Measurements from ENCODE around the gene CLCN5.

CLCN5 gene

GRCh38 chrX:49951524-49952193 is 29.3 kb downstream of the CLCN5 start:
- peak; percentile 78 for ATAC-seq
- TF ChIP-seq TCF4 (CRISPR knock-in tag; IDR thresholded peaks at IDR 0.05; ENCODE audit: borderline replicate concordance) (peak; percentile 49), TOX (CRISPR knock-in tag; IDR thresholded peaks at IDR 0.05; ENCODE audit: borderline replicate concordance) (no peak), ZFP3 (CRISPR knock-in tag; IDR thresholded peaks at IDR 0.05) (no peak), BACH2 (CRISPR knock-in tag; IDR thresholded peaks at IDR 0.05; ENCODE audit: borderline replicate concordance) (no peak), ZC3H10 (CRISPR knock-in tag; IDR thresholded peaks at IDR 0.05) (no peak)
- TF ChIP-seq, protein P1, sequence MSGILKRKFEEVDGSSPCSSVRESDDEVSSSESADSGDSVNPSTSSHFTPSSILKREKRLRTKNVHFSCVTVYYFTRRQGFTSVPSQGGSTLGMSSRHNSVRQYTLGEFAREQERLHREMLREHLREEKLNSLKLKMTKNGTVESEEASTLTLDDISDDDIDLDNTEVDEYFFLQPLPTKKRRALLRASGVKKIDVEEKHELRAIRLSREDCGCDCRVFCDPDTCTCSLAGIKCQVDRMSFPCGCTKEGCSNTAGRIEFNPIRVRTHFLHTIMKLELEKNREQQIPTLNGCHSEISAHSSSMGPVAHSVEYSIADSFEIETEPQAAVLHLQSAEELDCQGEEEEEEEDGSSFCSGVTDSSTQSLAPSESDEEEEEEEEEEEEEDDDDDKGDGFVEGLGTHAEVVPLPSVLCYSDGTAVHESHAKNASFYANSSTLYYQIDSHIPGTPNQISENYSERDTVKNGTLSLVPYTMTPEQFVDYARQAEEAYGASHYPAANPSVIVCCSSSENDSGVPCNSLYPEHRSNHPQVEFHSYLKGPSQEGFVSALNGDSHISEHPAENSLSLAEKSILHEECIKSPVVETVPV (CRISPR knock-in tag; IDR thresholded peaks at IDR 0.05): no peak

DNA sequence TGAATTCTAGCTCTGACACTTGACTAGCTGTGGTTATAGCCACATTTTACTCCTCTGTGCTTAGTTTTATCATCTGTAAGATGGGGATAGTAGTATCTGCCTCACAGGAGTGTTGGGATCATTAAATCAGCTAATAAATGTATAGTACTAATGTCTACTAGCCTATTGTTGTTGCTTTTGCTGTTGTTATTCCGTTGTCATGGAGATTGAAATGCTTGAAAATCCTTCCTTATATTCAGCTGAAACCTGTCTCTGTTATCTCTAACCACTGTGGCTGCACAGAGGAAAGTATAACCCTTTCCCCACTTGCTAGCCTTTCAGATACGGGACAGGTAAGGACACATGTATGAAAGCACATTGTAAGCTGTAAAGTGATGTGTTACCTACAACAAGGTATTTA is 33.9 kb downstream of the CLCN5 start:
- TF ChIP-seq ZNF8 (CRISPR knock-in tag; IDR thresholded peaks at IDR 0.05) (no peak), TCF4 (CRISPR knock-in tag; IDR thresholded peaks at IDR 0.05; ENCODE audit: borderline replicate concordance) (no peak), ISL1 (CRISPR knock-in tag; IDR thresholded peaks at IDR 0.05) (no peak), ZFP30 (CRISPR knock-in tag; IDR thresholded peaks at IDR 0.05) (no peak), TOX (CRISPR knock-in tag; IDR thresholded peaks at IDR 0.05; ENCODE audit: borderline replicate concordance) (no peak), OSR1 (CRISPR knock-in tag; IDR thresholded peaks at IDR 0.05) (no peak), BACH2 (CRISPR knock-in tag; IDR thresholded peaks at IDR 0.05; ENCODE audit: borderline replicate concordance) (no peak), GLIS3 (CRISPR knock-in tag; IDR thresholded peaks at IDR 0.05) (no peak), ZNF565 (CRISPR knock-in tag; conservative IDR thresholded peaks at IDR 0.05; ENCODE audit: low read depth) (no peak), RARB (CRISPR knock-in tag; IDR thresholded peaks at IDR 0.05) (no peak), CSDC2 (CRISPR knock-in tag; IDR thresholded peaks at IDR 0.05) (no peak), SNAI2 (CRISPR knock-in tag; IDR thresholded peaks at IDR 0.05) (no peak), CREB5 (CRISPR knock-in tag; IDR thresholded peaks at IDR 0.05; ENCODE audit: low read depth) (no peak)
- TF ChIP-seq, protein P1 (CRISPR knock-in tag; IDR thresholded peaks at IDR 0.05): no peak
- TF ChIP-seq, protein P2, sequence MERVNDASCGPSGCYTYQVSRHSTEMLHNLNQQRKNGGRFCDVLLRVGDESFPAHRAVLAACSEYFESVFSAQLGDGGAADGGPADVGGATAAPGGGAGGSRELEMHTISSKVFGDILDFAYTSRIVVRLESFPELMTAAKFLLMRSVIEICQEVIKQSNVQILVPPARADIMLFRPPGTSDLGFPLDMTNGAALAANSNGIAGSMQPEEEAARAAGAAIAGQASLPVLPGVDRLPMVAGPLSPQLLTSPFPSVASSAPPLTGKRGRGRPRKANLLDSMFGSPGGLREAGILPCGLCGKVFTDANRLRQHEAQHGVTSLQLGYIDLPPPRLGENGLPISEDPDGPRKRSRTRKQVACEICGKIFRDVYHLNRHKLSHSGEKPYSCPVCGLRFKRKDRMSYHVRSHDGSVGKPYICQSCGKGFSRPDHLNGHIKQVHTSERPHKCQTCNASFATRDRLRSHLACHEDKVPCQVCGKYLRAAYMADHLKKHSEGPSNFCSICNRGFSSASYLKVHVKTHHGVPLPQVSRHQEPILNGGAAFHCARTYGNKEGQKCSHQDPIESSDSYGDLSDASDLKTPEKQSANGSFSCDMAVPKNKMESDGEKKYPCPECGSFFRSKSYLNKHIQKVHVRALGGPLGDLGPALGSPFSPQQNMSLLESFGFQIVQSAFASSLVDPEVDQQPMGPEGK (CRISPR knock-in tag; IDR thresholded peaks at IDR 0.05; ENCODE audit: borderline replicate concordance): no peak
- TF ChIP-seq, protein P3, sequence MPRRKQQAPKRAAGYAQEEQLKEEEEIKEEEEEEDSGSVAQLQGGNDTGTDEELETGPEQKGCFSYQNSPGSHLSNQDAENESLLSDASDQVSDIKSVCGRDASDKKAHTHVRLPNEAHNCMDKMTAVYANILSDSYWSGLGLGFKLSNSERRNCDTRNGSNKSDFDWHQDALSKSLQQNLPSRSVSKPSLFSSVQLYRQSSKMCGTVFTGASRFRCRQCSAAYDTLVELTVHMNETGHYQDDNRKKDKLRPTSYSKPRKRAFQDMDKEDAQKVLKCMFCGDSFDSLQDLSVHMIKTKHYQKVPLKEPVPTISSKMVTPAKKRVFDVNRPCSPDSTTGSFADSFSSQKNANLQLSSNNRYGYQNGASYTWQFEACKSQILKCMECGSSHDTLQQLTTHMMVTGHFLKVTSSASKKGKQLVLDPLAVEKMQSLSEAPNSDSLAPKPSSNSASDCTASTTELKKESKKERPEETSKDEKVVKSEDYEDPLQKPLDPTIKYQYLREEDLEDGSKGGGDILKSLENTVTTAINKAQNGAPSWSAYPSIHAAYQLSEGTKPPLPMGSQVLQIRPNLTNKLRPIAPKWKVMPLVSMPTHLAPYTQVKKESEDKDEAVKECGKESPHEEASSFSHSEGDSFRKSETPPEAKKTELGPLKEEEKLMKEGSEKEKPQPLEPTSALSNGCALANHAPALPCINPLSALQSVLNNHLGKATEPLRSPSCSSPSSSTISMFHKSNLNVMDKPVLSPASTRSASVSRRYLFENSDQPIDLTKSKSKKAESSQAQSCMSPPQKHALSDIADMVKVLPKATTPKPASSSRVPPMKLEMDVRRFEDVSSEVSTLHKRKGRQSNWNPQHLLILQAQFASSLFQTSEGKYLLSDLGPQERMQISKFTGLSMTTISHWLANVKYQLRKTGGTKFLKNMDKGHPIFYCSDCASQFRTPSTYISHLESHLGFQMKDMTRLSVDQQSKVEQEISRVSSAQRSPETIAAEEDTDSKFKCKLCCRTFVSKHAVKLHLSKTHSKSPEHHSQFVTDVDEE (CRISPR knock-in tag; IDR thresholded peaks at IDR 0.05): no peak
- no peak for ATAC-seq

GRCh38 chrX:49958727-49959485 is 36.5 kb downstream of the CLCN5 start:
- no peak for ATAC-seq
- TF ChIP-seq, protein P3 (CRISPR knock-in tag; IDR thresholded peaks at IDR 0.05): no peak
- TF ChIP-seq ESRRG (CRISPR knock-in tag; IDR thresholded peaks at IDR 0.05): no peak
- TF ChIP-seq ZNF8 (CRISPR knock-in tag; IDR thresholded peaks at IDR 0.05): no peak
- no peak for TF ChIP-seq ZC3H10 (CRISPR knock-in tag; IDR thresholded peaks at IDR 0.05)
- TF ChIP-seq, protein P4, sequence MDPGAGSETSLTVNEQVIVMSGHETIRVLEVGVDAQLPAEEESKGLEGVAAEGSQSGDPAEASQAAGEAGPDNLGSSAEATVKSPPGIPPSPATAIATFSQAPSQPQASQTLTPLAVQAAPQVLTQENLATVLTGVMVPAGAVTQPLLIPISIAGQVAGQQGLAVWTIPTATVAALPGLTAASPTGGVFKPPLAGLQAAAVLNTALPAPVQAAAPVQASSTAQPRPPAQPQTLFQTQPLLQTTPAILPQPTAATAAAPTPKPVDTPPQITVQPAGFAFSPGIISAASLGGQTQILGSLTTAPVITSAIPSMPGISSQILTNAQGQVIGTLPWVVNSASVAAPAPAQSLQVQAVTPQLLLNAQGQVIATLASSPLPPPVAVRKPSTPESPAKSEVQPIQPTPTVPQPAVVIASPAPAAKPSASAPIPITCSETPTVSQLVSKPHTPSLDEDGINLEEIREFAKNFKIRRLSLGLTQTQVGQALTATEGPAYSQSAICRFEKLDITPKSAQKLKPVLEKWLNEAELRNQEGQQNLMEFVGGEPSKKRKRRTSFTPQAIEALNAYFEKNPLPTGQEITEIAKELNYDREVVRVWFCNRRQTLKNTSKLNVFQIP (CRISPR knock-in tag; IDR thresholded peaks at IDR 0.05; ENCODE audit: borderline replicate concordance, low read depth): no peak
- TF ChIP-seq, protein P1 (CRISPR knock-in tag; IDR thresholded peaks at IDR 0.05): no peak
- no peak for TF ChIP-seq GLIS3 (CRISPR knock-in tag; IDR thresholded peaks at IDR 0.05)

Measured in SK-N-SH treated with all-trans-retinoic acid at 6 μM for 48 hours (cell line).